Measurements from ENCODE around the gene JADE2.

DNA sequence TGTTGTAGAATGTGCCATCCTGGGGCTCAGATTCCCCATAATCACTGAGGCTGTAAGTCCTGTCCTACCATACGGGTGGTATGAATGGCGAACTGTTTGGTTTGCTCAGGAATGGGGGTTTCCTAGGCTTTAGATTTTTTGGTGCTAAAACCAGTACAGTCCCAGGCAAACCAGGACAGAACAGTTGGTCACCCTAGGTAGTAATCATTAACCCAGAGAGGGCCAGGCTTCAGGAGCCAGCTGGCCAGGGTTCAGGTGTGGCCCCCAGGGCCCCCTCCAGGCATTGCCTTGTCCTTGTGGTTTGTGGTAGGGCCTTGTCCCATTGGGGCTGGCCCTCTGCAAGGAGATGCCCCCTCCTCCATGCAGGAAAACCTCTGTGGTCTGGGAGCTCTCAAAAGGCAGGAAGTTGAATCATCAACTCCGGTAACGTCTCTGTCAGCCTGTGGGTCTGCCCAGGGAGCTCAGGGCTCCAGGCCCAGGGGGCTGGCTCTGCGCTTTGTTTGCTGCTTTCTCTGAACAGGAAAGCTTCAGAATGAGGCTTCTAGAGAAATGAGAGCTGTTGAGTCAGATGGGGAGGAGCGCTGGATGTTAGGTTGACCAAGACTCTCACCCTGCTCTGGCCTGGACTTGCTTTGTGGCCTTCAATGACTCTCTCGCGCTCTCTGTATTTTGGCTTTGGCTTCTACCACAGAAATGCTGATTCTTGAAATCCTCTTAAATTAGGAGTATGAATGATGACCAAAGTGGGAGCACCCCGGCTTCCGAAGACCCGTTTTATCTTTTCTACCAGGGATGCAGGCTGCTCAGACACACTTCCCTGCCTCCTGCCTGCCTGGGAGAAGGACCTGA lies 22.2 kb upstream of the JADE2 start:
- TF ChIP-seq EGR1 (IDR thresholded peaks at IDR 0.05) (no peak), YY1 (IDR thresholded peaks at IDR 0.05; ENCODE audit: low read depth) (no peak), EP300 (IDR thresholded peaks at IDR 0.05; ENCODE audit: borderline replicate concordance) (no peak), TEAD4 (IDR thresholded peaks at IDR 0.05) (no peak), MAX (IDR thresholded peaks at IDR 0.05) (no peak), TAF1 (IDR thresholded peaks at IDR 0.05; ENCODE audit: low read depth) (no peak), USF1 (IDR thresholded peaks at IDR 0.05) (no peak), CEBPB (IDR thresholded peaks at IDR 0.05) (no peak)
- TF ChIP-seq, protein P1, sequence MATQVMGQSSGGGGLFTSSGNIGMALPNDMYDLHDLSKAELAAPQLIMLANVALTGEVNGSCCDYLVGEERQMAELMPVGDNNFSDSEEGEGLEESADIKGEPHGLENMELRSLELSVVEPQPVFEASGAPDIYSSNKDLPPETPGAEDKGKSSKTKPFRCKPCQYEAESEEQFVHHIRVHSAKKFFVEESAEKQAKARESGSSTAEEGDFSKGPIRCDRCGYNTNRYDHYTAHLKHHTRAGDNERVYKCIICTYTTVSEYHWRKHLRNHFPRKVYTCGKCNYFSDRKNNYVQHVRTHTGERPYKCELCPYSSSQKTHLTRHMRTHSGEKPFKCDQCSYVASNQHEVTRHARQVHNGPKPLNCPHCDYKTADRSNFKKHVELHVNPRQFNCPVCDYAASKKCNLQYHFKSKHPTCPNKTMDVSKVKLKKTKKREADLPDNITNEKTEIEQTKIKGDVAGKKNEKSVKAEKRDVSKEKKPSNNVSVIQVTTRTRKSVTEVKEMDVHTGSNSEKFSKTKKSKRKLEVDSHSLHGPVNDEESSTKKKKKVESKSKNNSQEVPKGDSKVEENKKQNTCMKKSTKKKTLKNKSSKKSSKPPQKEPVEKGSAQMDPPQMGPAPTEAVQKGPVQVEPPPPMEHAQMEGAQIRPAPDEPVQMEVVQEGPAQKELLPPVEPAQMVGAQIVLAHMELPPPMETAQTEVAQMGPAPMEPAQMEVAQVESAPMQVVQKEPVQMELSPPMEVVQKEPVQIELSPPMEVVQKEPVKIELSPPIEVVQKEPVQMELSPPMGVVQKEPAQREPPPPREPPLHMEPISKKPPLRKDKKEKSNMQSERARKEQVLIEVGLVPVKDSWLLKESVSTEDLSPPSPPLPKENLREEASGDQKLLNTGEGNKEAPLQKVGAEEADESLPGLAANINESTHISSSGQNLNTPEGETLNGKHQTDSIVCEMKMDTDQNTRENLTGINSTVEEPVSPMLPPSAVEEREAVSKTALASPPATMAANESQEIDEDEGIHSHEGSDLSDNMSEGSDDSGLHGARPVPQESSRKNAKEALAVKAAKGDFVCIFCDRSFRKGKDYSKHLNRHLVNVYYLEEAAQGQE (IDR thresholded peaks at IDR 0.05; ENCODE audit: low read depth) = no peak

All from Ishikawa (cell line).